H9 (cell line): ENCODE data around the gene TSEN34. TPM values are rescaled to one million over a fixed set of nuclear protein-coding genes. Genes with fewer than 3 reads are reported as not detected.

Experiments used
- DNase-seq: peaks from one replicate; pipeline ENCODE4 v3.0.0-alpha.2; 2017
- H2AFZ ChIP-seq: one replicate; pipeline ENCODE4 v1.6.1; 2013; ENCODE audit warnings: mild to moderate bottlenecking, low read length, control low read depth, moderate library complexity
- H2AK5ac ChIP-seq: 2 replicates; pipeline ENCODE4 v1.6.1; 2013; ENCODE audit warnings: low read length, control low read depth, mixed read lengths; ENCODE audit not compliant: insufficient read length
- H2BK120ac ChIP-seq: one replicate; pipeline ENCODE4 v1.6.1; 2013; ENCODE audit warnings: low read depth, mild to moderate bottlenecking, low read length, control low read depth, inconsistent platforms; ENCODE audit not compliant: poor library complexity, severe bottlenecking
- H2BK12ac ChIP-seq: 2 replicates; pipeline ENCODE4 v1.6.1; 2013; ENCODE audit warnings: low read length, control low read depth, mixed read lengths, low read depth; ENCODE audit not compliant: insufficient read length
- H2BK15ac ChIP-seq: 2 replicates; pipeline ENCODE4 v1.6.1; 2013; ENCODE audit warnings: low read depth, low read length, control low read depth
- H2BK20ac ChIP-seq: one replicate; pipeline ENCODE4 v1.6.1; 2013; ENCODE audit warnings: low read depth, mild to moderate bottlenecking, low read length, control low read depth, inconsistent platforms; ENCODE audit not compliant: poor library complexity, severe bottlenecking
- H2BK5ac ChIP-seq: 2 replicates; pipeline ENCODE4 v1.6.1; 2013; ENCODE audit warnings: low read length, control low read depth, mixed read lengths; ENCODE audit not compliant: insufficient read length
- H3K14ac ChIP-seq: 2 replicates; pipeline ENCODE4 v1.6.1; 2013; ENCODE audit warnings: low read length, control low read depth; ENCODE audit not compliant: insufficient read depth
- H3K18ac ChIP-seq: 2 replicates; pipeline ENCODE4 v1.6.1; 2013; ENCODE audit warnings: low read depth, mild to moderate bottlenecking, mixed read lengths, low read length, control low read depth; ENCODE audit not compliant: insufficient read length
- H3K23ac ChIP-seq: 2 replicates; pipeline ENCODE4 v1.6.1; 2013; ENCODE audit warnings: low read length, control low read depth, mixed read lengths, low read depth; ENCODE audit not compliant: insufficient read length
- H3K23me2 ChIP-seq: 2 replicates; pipeline ENCODE4 v1.6.1; 2013; ENCODE audit warnings: low read depth, mild to moderate bottlenecking, mixed read lengths, low read length, control low read depth; ENCODE audit not compliant: insufficient read length, poor library complexity, severe bottlenecking
- H3K27ac ChIP-seq: 2 replicates; pipeline ENCODE4 v1.5.1; 2013; ENCODE audit warnings: low read length, control low read depth, mixed read lengths, low read depth; ENCODE audit not compliant: insufficient read length
- H3K27me3 ChIP-seq: 2 replicates; pipeline ENCODE4 v1.6.1; 2013; ENCODE audit warnings: low read length, control low read depth, inconsistent platforms; ENCODE audit not compliant: insufficient read depth
- H3K4ac ChIP-seq: 2 replicates; pipeline ENCODE4 v1.6.1; 2013; ENCODE audit warnings: low read depth, mild to moderate bottlenecking, control low read depth, inconsistent platforms, low read length, moderate library complexity
- H3K4me1 ChIP-seq: 2 replicates; pipeline ENCODE4 v1.6.1; 2013; ENCODE audit warnings: low read length, control low read depth, inconsistent platforms; ENCODE audit not compliant: insufficient read depth
- H3K4me2 ChIP-seq: 2 replicates; pipeline ENCODE4 v1.6.1; 2013; ENCODE audit warnings: low read length, control low read depth, mixed read lengths; ENCODE audit not compliant: insufficient read length, insufficient read depth
- H3K56ac ChIP-seq: 2 replicates; pipeline ENCODE4 v1.6.1; 2013; ENCODE audit warnings: low read depth, mild to moderate bottlenecking, mixed read lengths, low read length, control low read depth; ENCODE audit not compliant: insufficient read length
- H3K79me1 ChIP-seq: 2 replicates; pipeline ENCODE4 v1.6.1; 2013; ENCODE audit warnings: low read depth, mild to moderate bottlenecking, moderate library complexity, low read length, control low read depth, inconsistent platforms; ENCODE audit not compliant: insufficient read depth, poor library complexity, severe bottlenecking
- H3K79me2 ChIP-seq: 2 replicates; pipeline ENCODE4 v1.6.1; 2013; ENCODE audit warnings: low read length, control low read depth, inconsistent platforms; ENCODE audit not compliant: insufficient read depth
- H3K9ac ChIP-seq: 2 replicates; pipeline ENCODE4 v1.6.1; 2013; ENCODE audit warnings: low read length, control low read depth, mixed read lengths; ENCODE audit not compliant: insufficient read length; ENCODE audit errors: extremely low read depth
- H3K9me3 ChIP-seq: one replicate; pipeline ENCODE4 v1.6.1; 2013; ENCODE audit warnings: low read depth, low read length, inconsistent platforms; ENCODE audit not compliant: control insufficient read depth
- H3T11ph ChIP-seq: one replicate; pipeline ENCODE4 v1.6.1; 2013; ENCODE audit warnings: mild to moderate bottlenecking, low read length, control low read depth, inconsistent platforms
- H4K20me1 ChIP-seq: one replicate; pipeline ENCODE4 v1.6.1; 2013; ENCODE audit not compliant: control insufficient read depth, insufficient read length, insufficient read depth
- H4K5ac ChIP-seq: 2 replicates; pipeline ENCODE4 v1.6.1; 2013; ENCODE audit warnings: low read depth, mild to moderate bottlenecking, mixed read lengths, low read length, control low read depth; ENCODE audit not compliant: insufficient read length
- H4K8ac ChIP-seq: replicated peaks from 2 replicates; pipeline ENCODE4 v1.6.1; 2013; ENCODE audit warnings: low read length, control low read depth, mixed read lengths, low read depth; ENCODE audit not compliant: insufficient read length
- H4K91ac ChIP-seq: 2 replicates; pipeline ENCODE4 v1.6.1; 2013; ENCODE audit warnings: low read depth, mild to moderate bottlenecking, moderate library complexity, mixed read lengths, low read length, control low read depth; ENCODE audit not compliant: insufficient read length
- H3K27ac Mint-ChIP-seq, 3 experiments: 2 replicates in 2 of 3; 3 replicates in 1 of 3; pipeline ENCODE4 v1.8.0; 2020 to 2021; ENCODE audit warnings: mixed read lengths in 3 of 3, mild to moderate bottlenecking in 1 of 3, moderate library complexity in 1 of 3
- H3K27me3 Mint-ChIP-seq: 2 replicates; pipeline ENCODE4 v1.8.0; 2021; ENCODE audit warnings: low read depth, mild to moderate bottlenecking, moderate library complexity, mixed read lengths
- H3K36me3 Mint-ChIP-seq, 3 experiments: 2 replicates in 2 of 3; 3 replicates in 1 of 3; pipeline ENCODE4 v1.8.0; 2020 to 2021; ENCODE audit warnings: low read depth in 3 of 3, mixed read lengths in 3 of 3; ENCODE audit not compliant: insufficient read depth in 1 of 3
- H3K4me1 Mint-ChIP-seq, 2 experiments: 2 replicates each; pipeline ENCODE4 v1.8.0; 2020; ENCODE audit warnings: mixed read lengths in 2 of 2
- H3K4me3 Mint-ChIP-seq, 2 experiments: 2 replicates in 1 of 2; 3 replicates in 1 of 2; pipeline ENCODE4 v1.8.0; 2020 to 2021; ENCODE audit warnings: mild to moderate bottlenecking in 2 of 2, mixed read lengths in 2 of 2, moderate library complexity in 1 of 2
- H3K9me3 Mint-ChIP-seq, 2 experiments: 2 replicates in 1 of 2; 3 replicates in 1 of 2; pipeline ENCODE4 v1.8.0; 2020; ENCODE audit warnings: mild to moderate bottlenecking in 2 of 2, mixed read lengths in 2 of 2, moderate library complexity in 1 of 2
- CTCF ChIP-seq: fragments of 200-600 bp; sonication (generic); conservative IDR thresholded peaks from 3 replicates; pipeline ENCODE4 v1.8.0; 2021; ENCODE audit warnings: antibody characterized with exemption, mild to moderate bottlenecking
- WGBS: extraction: QIAGEN DNeasy Blood & Tissue Kit; methylation state at CpG from one replicate; pipeline ENCODE4 v1.1.7; 2013; ENCODE audit warnings: missing lambda C conversion rate, low lambda C conversion rate, mixed read lengths; ENCODE audit not compliant: insufficient read length; ENCODE audit errors: extremely low coverage; 5-methylcytosine and 5-hydroxymethylcytosine counted together
- total RNA-seq: library from RNA; stranded (reverse); gene quantifications from 2 replicates; pipeline ENCODE4 v1.2.1, GENCODE V29; 2021

The TSEN34 gene
- total RNA-seq, 1 experiment from 2014 or later, result 28.3 TPM

- Mint-ChIP-seq H3K36me3 (peaks cover 11 to 27% (median 24%) of the 10 kb centered on the region in 3 experiments), H3K9me3 (peaks cover 0 to 3% of the 10 kb centered on the region in 2 experiments; a peak in 2 of 5 replicates), H3K4me3 (peak overlapping the region; percentile 99 to 100), H3K4me1 (peaks cover 33 to 41% of the 10 kb centered on the region in 2 experiments), H3K27me3 (peaks cover 34% of the 10 kb centered on the region), H3K27ac (peak overlapping the region; percentile 96 to 99 (median 97))
- Histone ChIP-seq H3K9ac (peak overlapping the region; percentile 59), H3K4me2 (peak overlapping the region; percentile 81), H2AK5ac (no peak overlapping the region), H2BK12ac (no peak overlapping the region), H2AFZ (no peak overlapping the region), H3K79me2 (no peaks in the 10 kb centered on the region; the same call in 1 of the 2 replicates), H3K79me1 (no peaks in the 10 kb centered on the region), H3K56ac (no peak overlapping the region), H4K91ac (no peak overlapping the region), H4K8ac (no peak overlapping the region), H3K9me3 (no peaks in the 10 kb centered on the region), H3K4ac (no peak overlapping the region), H4K20me1 (no peaks in the 10 kb centered on the region), H2BK120ac (no peak overlapping the region), H2BK5ac (no peak overlapping the region), H3T11ph (no peak overlapping the region), H2BK15ac (no peak overlapping the region), H3K4me1 (no peaks in the 10 kb centered on the region), H3K27me3 (no peaks in the 10 kb centered on the region), H2BK20ac (no peak overlapping the region), H4K5ac (no peak overlapping the region), H3K27ac (no peak overlapping the region), H3K14ac (0 out of 2 replicates have a peak overlapping the region, but pooled peaks have one; percentile 15), H3K23ac (no peak overlapping the region), H3K23me2 (peaks cover 18% of the 10 kb centered on the region), H3K18ac (peak overlapping the region; percentile 20)
- DNase-seq, result no peak
- TF ChIP-seq CTCF, result no peak
- no CpG with 5 or more reads among the region's 28 CpGs for WGBS
Observed at GRCh38 chr19:54160182-54160811, 30.8 kb upstream of the TSEN34 start.
